ENCODE results near the gene PCDH8. TPM values are rescaled to one million over a fixed set of nuclear protein-coding genes. Genes with fewer than 3 reads are reported as not detected.

Gene PCDH8
- total RNA-seq, 1 experiment from 2014 or later = not detected

DNA sequence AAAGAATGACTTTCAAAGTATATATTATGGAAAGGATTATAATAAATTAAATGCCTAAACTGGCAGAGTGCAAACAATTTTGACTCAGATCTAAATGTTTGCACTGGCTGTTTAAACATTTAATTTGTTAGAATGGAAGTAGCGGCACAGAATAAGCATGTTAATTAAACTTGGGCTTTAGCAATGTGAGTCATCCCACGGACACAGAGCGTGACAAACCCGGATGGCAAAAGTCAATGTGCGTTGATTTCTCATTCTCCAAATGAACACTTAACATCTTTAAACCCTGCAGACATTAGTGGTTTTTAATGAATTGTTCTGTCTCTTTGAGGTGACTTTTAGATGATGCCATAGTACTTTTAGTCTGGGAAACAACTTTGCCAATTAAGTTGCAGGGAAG is 38.4 kb downstream of the PCDH8 start:
- CTCF ChIA-PET = interaction anchor here (0.8 to 1.6 kb wide), 7 partner anchors 72 to 360 kb away, joined by 3 to 10 read pairs (median 7); partner anchors contain the start of genes SUGT1 and VPS36

DNA sequence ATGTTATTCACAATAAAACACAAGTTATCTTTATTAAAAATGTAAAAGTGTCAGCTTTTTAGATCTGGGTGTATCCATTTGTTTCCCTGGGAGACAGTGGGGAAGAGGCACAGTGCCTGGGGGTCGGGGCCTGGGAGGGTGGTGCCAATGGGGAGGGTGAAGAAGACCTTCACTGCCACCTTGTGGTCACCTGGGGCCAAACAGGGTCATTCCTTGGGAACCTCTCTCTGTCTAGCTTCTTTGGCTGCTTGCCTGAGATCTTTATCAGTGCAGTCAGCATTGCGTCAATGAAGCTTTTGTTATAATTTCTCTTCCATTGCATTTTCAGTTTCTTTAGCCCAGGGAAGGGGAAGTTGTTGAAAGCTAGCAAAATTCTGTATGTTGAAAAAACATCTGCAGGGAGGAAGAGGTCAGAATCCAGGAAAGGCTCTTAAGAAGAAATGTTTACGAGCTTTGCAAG is 39.1 kb downstream of the PCDH8 start:
- H3K4me3 ChIP-seq (ENCODE audit: low read depth, low read length) = no peak overlapping the region
- intact Hi-C loops (cut with micrococcal nuclease; ENCODE audit: unreplicated experiment) = loop anchor here (1.0 to 5.0 kb wide), 6 partner anchors 63 to 200 kb away; no protein-coding TSS in a partner anchor
- H3K4me1 Mint-ChIP-seq (ENCODE audit: low read depth, unreplicated experiment) = no peaks in the 10 kb centered on the region
- H3K9me3 ChIP-seq = no peaks in the 10 kb centered on the region
- no peaks in the 10 kb centered on the region for H3K9me3 Mint-ChIP-seq (ENCODE audit: unreplicated experiment)
- no TSS peak for BruUV-seq (replicated peaks)
- no peaks in the 10 kb centered on the region for H3K27me3 ChIP-seq (replicated peaks; ENCODE audit: control insufficient read depth, insufficient read depth, low read length)
- H3K36me3 ChIP-seq (ENCODE audit: control insufficient read depth, insufficient read depth, low read length) = no peaks in the 10 kb centered on the region
- no peak overlapping the region for H3K4me3 Mint-ChIP-seq (ENCODE audit: unreplicated experiment)
- H3K36me3 Mint-ChIP-seq (ENCODE audit: insufficient read depth, unreplicated experiment) = no peaks in the 10 kb centered on the region
- peak; percentile 79 to 81 for DNase-seq
- peaks cover 6% of the 10 kb centered on the region for H3K27me3 Mint-ChIP-seq (ENCODE audit: insufficient read depth, unreplicated experiment)
- ChIA-PET POLR2A (no interaction called here), CTCF (interaction anchor here (0.5 to 1.6 kb wide), 9 partner anchors 71 to 359 kb away, joined by 3 to 10 read pairs (median 5); partner anchors contain the start of genes SUGT1 and VPS36)
- no peak overlapping the region for H3K27ac Mint-ChIP-seq (ENCODE audit: unreplicated experiment)
- H3K4me1 ChIP-seq = no peaks in the 10 kb centered on the region
- TF ChIP-seq, protein P1, sequence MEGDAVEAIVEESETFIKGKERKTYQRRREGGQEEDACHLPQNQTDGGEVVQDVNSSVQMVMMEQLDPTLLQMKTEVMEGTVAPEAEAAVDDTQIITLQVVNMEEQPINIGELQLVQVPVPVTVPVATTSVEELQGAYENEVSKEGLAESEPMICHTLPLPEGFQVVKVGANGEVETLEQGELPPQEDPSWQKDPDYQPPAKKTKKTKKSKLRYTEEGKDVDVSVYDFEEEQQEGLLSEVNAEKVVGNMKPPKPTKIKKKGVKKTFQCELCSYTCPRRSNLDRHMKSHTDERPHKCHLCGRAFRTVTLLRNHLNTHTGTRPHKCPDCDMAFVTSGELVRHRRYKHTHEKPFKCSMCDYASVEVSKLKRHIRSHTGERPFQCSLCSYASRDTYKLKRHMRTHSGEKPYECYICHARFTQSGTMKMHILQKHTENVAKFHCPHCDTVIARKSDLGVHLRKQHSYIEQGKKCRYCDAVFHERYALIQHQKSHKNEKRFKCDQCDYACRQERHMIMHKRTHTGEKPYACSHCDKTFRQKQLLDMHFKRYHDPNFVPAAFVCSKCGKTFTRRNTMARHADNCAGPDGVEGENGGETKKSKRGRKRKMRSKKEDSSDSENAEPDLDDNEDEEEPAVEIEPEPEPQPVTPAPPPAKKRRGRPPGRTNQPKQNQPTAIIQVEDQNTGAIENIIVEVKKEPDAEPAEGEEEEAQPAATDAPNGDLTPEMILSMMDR (IDR thresholded peaks at IDR 0.05; ENCODE audit: insufficient read depth in 1 of 2, low read depth in 1 of 2, low read length in 1 of 2, severe bottlenecking in 1 of 2, unreplicated experiment in 1 of 2) = peak; percentile 86 to 91

More for the DNA sequence above, 38.4 kb downstream of the PCDH8 start:
- Mint-ChIP-seq H3K4me3 (ENCODE audit: unreplicated experiment) (no peak overlapping the region), H3K36me3 (ENCODE audit: insufficient read depth, unreplicated experiment) (no peaks in the 10 kb centered on the region), H3K27ac (ENCODE audit: unreplicated experiment) (no peak overlapping the region), H3K4me1 (ENCODE audit: low read depth, unreplicated experiment) (no peaks in the 10 kb centered on the region), H3K9me3 (ENCODE audit: unreplicated experiment) (no peaks in the 10 kb centered on the region), H3K27me3 (ENCODE audit: insufficient read depth, unreplicated experiment) (peaks cover 6% of the 10 kb centered on the region)
- no peaks in the 10 kb centered on the region for H3K36me3 ChIP-seq (ENCODE audit: control insufficient read depth, insufficient read depth, low read length)
- no peaks in the 10 kb centered on the region for H3K9me3 ChIP-seq
- no peak for DNase-seq
- TF ChIP-seq, protein P1 (IDR thresholded peaks at IDR 0.05; ENCODE audit: insufficient read depth in 1 of 2, low read depth in 1 of 2, low read length in 1 of 2, severe bottlenecking in 1 of 2, unreplicated experiment in 1 of 2) = no peak
- no TSS peak for BruUV-seq (replicated peaks)
- POLR2A ChIA-PET = no interaction called here
- intact Hi-C loops (cut with micrococcal nuclease; ENCODE audit: unreplicated experiment) = no loop called here
- H3K27me3 ChIP-seq (replicated peaks; ENCODE audit: control insufficient read depth, insufficient read depth, low read length) = no peaks in the 10 kb centered on the region
- no peaks in the 10 kb centered on the region for H3K4me1 ChIP-seq
- H3K4me3 ChIP-seq (ENCODE audit: low read depth, low read length) = no peak overlapping the region

DNA sequence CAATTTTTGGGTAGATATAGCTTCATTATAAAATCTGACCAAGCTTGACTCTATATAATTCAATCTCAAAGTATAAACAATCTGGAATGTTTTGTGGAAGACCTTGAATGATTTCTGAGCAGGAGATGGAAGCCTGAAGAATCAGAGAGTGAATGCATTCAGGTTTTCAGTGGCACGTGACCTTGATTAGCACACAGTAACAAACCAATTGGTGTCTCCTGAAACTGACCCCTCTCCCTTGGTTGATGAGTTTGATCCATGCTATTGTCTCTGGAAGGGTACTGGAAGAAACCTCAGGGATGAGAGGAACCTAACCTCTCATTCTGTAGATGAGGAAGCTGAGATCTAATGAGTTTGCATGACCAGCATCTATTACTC is 39.6 kb downstream of the PCDH8 start:
- Histone ChIP-seq H3K27me3 (replicated peaks; ENCODE audit: control insufficient read depth, insufficient read depth, low read length) (no peaks in the 10 kb centered on the region), H3K4me3 (ENCODE audit: low read depth, low read length) (no peak overlapping the region), H3K36me3 (ENCODE audit: control insufficient read depth, insufficient read depth, low read length) (no peaks in the 10 kb centered on the region), H3K4me1 (no peaks in the 10 kb centered on the region), H3K9me3 (no peaks in the 10 kb centered on the region)
- CTCF ChIA-PET = interaction anchor here (0.5 to 1.6 kb wide), 9 partner anchors 71 to 358 kb away, joined by 3 to 10 read pairs (median 4); partner anchors contain the start of genes SUGT1 and VPS36
- Mint-ChIP-seq H3K4me1 (ENCODE audit: low read depth, unreplicated experiment) (no peaks in the 10 kb centered on the region), H3K27ac (ENCODE audit: unreplicated experiment) (no peak overlapping the region), H3K36me3 (ENCODE audit: insufficient read depth, unreplicated experiment) (no peaks in the 10 kb centered on the region), H3K9me3 (ENCODE audit: unreplicated experiment) (no peaks in the 10 kb centered on the region), H3K27me3 (ENCODE audit: insufficient read depth, unreplicated experiment) (peaks cover 7% of the 10 kb centered on the region), H3K4me3 (ENCODE audit: unreplicated experiment) (no peak overlapping the region)
- no TSS peak for BruUV-seq (replicated peaks)
- TF ChIP-seq, protein P1 (IDR thresholded peaks at IDR 0.05; ENCODE audit: insufficient read depth in 1 of 2, low read depth in 1 of 2, low read length in 1 of 2, severe bottlenecking in 1 of 2, unreplicated experiment in 1 of 2) = no peak
- POLR2A ChIA-PET = interaction anchor here (0.6 kb wide), 1 partner anchor 193 kb away, joined by 14 read pairs; no protein-coding TSS in a partner anchor
- DNase-seq = no peak
- intact Hi-C loops (cut with micrococcal nuclease; ENCODE audit: unreplicated experiment) = loop anchor here (1.0 to 5.0 kb wide), 6 partner anchors 63 to 200 kb away; no protein-coding TSS in a partner anchor

Measured in Caco-2 (cell line).